Mammary epithelial cell (primary cell): ENCODE results near the gene UTS2B.

Experiments used
- EZH2 ChIP-seq: IDR thresholded peaks from 2 replicates; pipeline ENCODE4 v1.6.1; 2012; ENCODE audit warnings: low read length, inconsistent platforms, borderline replicate concordance
- TF ChIP-seq, protein P1 (sequence below), 2 donors: IDR thresholded peaks in 1 of 2; conservative IDR thresholded peaks in 1 of 2; 2 replicates each; pipeline ENCODE4 v1.5.1; 2011 to 2012; ENCODE audit warnings: inconsistent platforms in 2 of 2, low read length in 2 of 2, mild to moderate bottlenecking in 2 of 2, control low read depth in 1 of 2, low read depth in 1 of 2; ENCODE audit not compliant: insufficient read depth in 1 of 2; ENCODE audit errors: extremely low read depth in 1 of 2

DNA sequence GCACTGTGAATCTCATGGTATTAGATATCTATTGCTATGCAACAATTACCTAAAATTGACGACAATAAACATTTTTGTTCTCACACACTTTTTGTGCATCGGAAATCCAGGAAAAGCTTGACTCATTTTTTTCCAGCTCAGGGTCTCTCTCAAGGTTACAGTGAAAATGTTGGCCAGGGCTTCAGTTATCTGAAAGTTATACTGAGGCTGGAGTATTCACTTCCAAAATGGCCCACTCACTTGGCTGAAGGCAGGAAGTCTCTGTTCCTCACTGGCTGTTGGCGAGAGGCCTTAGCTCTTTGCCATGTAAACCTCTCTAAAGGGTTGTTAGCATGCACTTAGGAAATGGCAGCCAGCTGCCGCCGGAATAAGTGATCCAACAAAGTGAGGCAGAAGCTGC, 89.8 kb downstream of the UTS2B start:
- TF ChIP-seq, protein P1, sequence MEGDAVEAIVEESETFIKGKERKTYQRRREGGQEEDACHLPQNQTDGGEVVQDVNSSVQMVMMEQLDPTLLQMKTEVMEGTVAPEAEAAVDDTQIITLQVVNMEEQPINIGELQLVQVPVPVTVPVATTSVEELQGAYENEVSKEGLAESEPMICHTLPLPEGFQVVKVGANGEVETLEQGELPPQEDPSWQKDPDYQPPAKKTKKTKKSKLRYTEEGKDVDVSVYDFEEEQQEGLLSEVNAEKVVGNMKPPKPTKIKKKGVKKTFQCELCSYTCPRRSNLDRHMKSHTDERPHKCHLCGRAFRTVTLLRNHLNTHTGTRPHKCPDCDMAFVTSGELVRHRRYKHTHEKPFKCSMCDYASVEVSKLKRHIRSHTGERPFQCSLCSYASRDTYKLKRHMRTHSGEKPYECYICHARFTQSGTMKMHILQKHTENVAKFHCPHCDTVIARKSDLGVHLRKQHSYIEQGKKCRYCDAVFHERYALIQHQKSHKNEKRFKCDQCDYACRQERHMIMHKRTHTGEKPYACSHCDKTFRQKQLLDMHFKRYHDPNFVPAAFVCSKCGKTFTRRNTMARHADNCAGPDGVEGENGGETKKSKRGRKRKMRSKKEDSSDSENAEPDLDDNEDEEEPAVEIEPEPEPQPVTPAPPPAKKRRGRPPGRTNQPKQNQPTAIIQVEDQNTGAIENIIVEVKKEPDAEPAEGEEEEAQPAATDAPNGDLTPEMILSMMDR (conservative IDR thresholded peaks at IDR 0.05 in 1 of 2, IDR thresholded peaks at IDR 0.05 in 1 of 2; ENCODE audit: extremely low read depth in 1 of 2, insufficient read depth in 1 of 2, low read depth in 1 of 2, low read length in 2 of 2) = no peak
- TF ChIP-seq EZH2 = no peak
